H1 (cell line): ENCODE results near the gene CNOT8. TPM values are rescaled to one million over a fixed set of nuclear protein-coding genes. Genes with fewer than 3 reads are reported as not detected.

Experiments
- CTCF ChIA-PET: fragments of 300-600 bp; sonication (Branson Sonifier 250); formaldehyde crosslinking; loops from one replicate; lab custom pipeline; 2021; ENCODE audit not compliant: partially characterized antibody; lab: Charles Lee
- POLR2A ChIA-PET: fragments of 300-600 bp; sonication (Branson Sonifier 250); formaldehyde crosslinking; loops from one replicate; lab custom pipeline; 2021; ENCODE audit warnings: inconsistent platforms; ENCODE audit not compliant: partially characterized antibody; lab: Charles Lee
- DNase-seq, 2 experiments: peaks; one replicate each; pipeline versions ENCODE4 v3.0.0 to v3.0.0-alpha.2; 2010 to 2022; ENCODE audit warnings: low spot score in 2 of 2, low read depth in 1 of 2, mixed read lengths in 1 of 2
- FAIRE-seq: peaks from 2 replicates; lab custom pipeline; 2011; peaks lifted over from hg19 to GRCh38; lab: Jason Lieb, UNC
- H2AFZ ChIP-seq: 2 replicates; pipeline ENCODE4 v1.8.1; 2012; ENCODE audit warnings: low read length, inconsistent platforms
- H2AK5ac ChIP-seq: 2 replicates; pipeline ENCODE4 v1.6.1; 2013; ENCODE audit warnings: low read depth, low read length
- H2BK120ac ChIP-seq: replicated peaks from 2 replicates; pipeline ENCODE3; 2013; ENCODE audit warnings: low read depth, low read length, inconsistent platforms
- H2BK12ac ChIP-seq: 2 replicates; pipeline ENCODE4 v1.6.1; 2013; ENCODE audit warnings: low read depth, low read length
- H2BK15ac ChIP-seq: 2 replicates; pipeline ENCODE4 v1.6.1; 2013; ENCODE audit warnings: low read length
- H2BK20ac ChIP-seq: 2 replicates; pipeline ENCODE4 v1.6.1; 2013; ENCODE audit warnings: low read length
- H2BK5ac ChIP-seq: 2 replicates; pipeline ENCODE4 v1.6.1; 2013; ENCODE audit warnings: low read depth, low read length
- H3K14ac ChIP-seq: 2 replicates; pipeline ENCODE4 v1.6.1; 2013; ENCODE audit warnings: inconsistent platforms; ENCODE audit not compliant: insufficient read length
- H3K18ac ChIP-seq: 2 replicates; pipeline ENCODE4 v1.6.1; 2013; ENCODE audit warnings: low read length; ENCODE audit errors: extremely low read depth
- H3K23ac ChIP-seq: 2 replicates; pipeline ENCODE4 v1.6.1; 2013; ENCODE audit warnings: inconsistent platforms; ENCODE audit not compliant: insufficient read length
- H3K23me2 ChIP-seq: 2 replicates; pipeline ENCODE4 v1.6.1; 2013; ENCODE audit warnings: low read depth, low read length
- H3K27ac ChIP-seq: 2 replicates; pipeline ENCODE4 v1.6.1; 2011; ENCODE audit warnings: low read depth, low read length, inconsistent platforms
- H3K27me3 ChIP-seq, 4 experiments: replicated peaks in 1 of 4; 1 replicate in 1 of 4; 2 replicates in 3 of 4; pipeline versions ENCODE4 v1.6.1 to v1.8.1; 2011 to 2013; ENCODE audit warnings: low read length in 3 of 4, mild to moderate bottlenecking in 3 of 4, inconsistent platforms in 2 of 4, mixed read lengths in 2 of 4, moderate library complexity in 1 of 4; ENCODE audit not compliant: control insufficient read depth in 3 of 4, insufficient read depth in 3 of 4; ENCODE audit errors: extremely low read depth in 1 of 4
- H3K36me3 ChIP-seq, 4 experiments: 2 replicates each; pipeline versions ENCODE4 v1.6.1 to v1.8.1; 2011 to 2013; ENCODE audit warnings: mild to moderate bottlenecking in 4 of 4, low read length in 3 of 4, moderate library complexity in 2 of 4, control low read depth in 1 of 4, inconsistent platforms in 1 of 4; ENCODE audit not compliant: insufficient read depth in 4 of 4, control insufficient read depth in 2 of 4
- H3K4ac ChIP-seq: replicated peaks from 2 replicates; pipeline ENCODE3; 2013; ENCODE audit warnings: low read length, low read depth, mixed read lengths, inconsistent platforms; ENCODE audit not compliant: insufficient read length
- H3K4me1 ChIP-seq, 4 experiments: replicated peaks in 1 of 4; 1 replicate in 1 of 4; 2 replicates in 3 of 4; pipeline versions ENCODE4 v1.6.1 to v1.8.1; 2011 to 2013; ENCODE audit warnings: low read length in 3 of 4, inconsistent platforms in 2 of 4, mixed read lengths in 1 of 4; ENCODE audit not compliant: insufficient read depth in 4 of 4, control insufficient read depth in 3 of 4
- H3K4me2 ChIP-seq, 2 experiments: 2 replicates each; pipeline versions ENCODE4 v1.6.1 to v1.8.1; 2011 to 2013; ENCODE audit warnings: low read depth in 2 of 2, low read length in 2 of 2, control low read depth in 1 of 2, inconsistent platforms in 1 of 2, mild to moderate bottlenecking in 1 of 2; ENCODE audit not compliant: insufficient read depth in 1 of 2
- H3K4me3 ChIP-seq, 4 experiments: fragments of 200-600, 300-600 bp in 1 of 4; sonication (generic), shearing (Covaris generic), sonication (Bioruptor Twin) in 1 of 4; 2 replicates each; pipeline versions ENCODE4 v1.5.1 to v1.8.1; 2011 to 2016; ENCODE audit warnings: low read length in 4 of 4, low read depth in 3 of 4, control low read depth in 2 of 4, inconsistent platforms in 2 of 4, mild to moderate bottlenecking in 2 of 4, mixed read lengths in 1 of 4, moderate library complexity in 1 of 4; ENCODE audit not compliant: insufficient read depth in 2 of 4; ENCODE audit errors: extremely low read depth in 1 of 4
- H3K56ac ChIP-seq: replicated peaks from 2 replicates; pipeline ENCODE3; 2013; ENCODE audit warnings: low read depth, mild to moderate bottlenecking, mixed read lengths, low read length, inconsistent platforms; ENCODE audit not compliant: insufficient read length
- H3K79me1 ChIP-seq: 2 replicates; pipeline ENCODE4 v1.6.1; 2013; ENCODE audit warnings: low read depth, low read length, control low read depth
- H3K79me2 ChIP-seq, 2 experiments: 2 replicates each; pipeline versions ENCODE4 v1.6.1 to v1.8.1; 2012 to 2013; ENCODE audit warnings: low read length in 2 of 2, mild to moderate bottlenecking in 2 of 2, inconsistent platforms in 1 of 2; ENCODE audit not compliant: insufficient read depth in 2 of 2, control insufficient read depth in 1 of 2
- H3K9ac ChIP-seq, 4 experiments: replicated peaks in 1 of 4; 1 replicate in 1 of 4; 2 replicates in 3 of 4; pipeline versions ENCODE4 v1.6.1 to v1.8.1; 2011 to 2013; ENCODE audit warnings: low read depth in 3 of 4, low read length in 3 of 4, control low read depth in 2 of 4, mild to moderate bottlenecking in 2 of 4, moderate library complexity in 2 of 4, inconsistent platforms in 1 of 4; ENCODE audit errors: extremely low read depth in 1 of 4
- H3K9me3 ChIP-seq, 2 experiments: 2 replicates each; pipeline versions ENCODE4 v1.6.1 to v1.8.1; 2012 to 2013; ENCODE audit warnings: mild to moderate bottlenecking in 2 of 2, moderate library complexity in 2 of 2, control low read depth in 1 of 2, inconsistent platforms in 1 of 2, low read depth in 1 of 2, low read length in 1 of 2, mixed read lengths in 1 of 2; ENCODE audit not compliant: insufficient read depth in 2 of 2
- H4K20me1 ChIP-seq, 2 experiments: replicated peaks in 1 of 2; 2 replicates each; pipeline versions ENCODE3 to v1.8.1; 2011 to 2013; ENCODE audit warnings: inconsistent platforms in 2 of 2, low read length in 2 of 2, mild to moderate bottlenecking in 1 of 2; ENCODE audit not compliant: insufficient read depth in 2 of 2, control insufficient read depth in 1 of 2
- H4K5ac ChIP-seq: 2 replicates; pipeline ENCODE4 v1.6.1; 2013; ENCODE audit warnings: low read length, low read depth, mixed read lengths, inconsistent platforms; ENCODE audit not compliant: insufficient read length
- H4K8ac ChIP-seq: 2 replicates; pipeline ENCODE4 v1.8.0; 2013; ENCODE audit warnings: mild to moderate bottlenecking, moderate library complexity, low read length, inconsistent platforms; ENCODE audit not compliant: insufficient read depth; ENCODE audit errors: extremely low read depth
- H4K91ac ChIP-seq: replicated peaks from 2 replicates; pipeline ENCODE3; 2013; ENCODE audit warnings: low read length, mixed read lengths, inconsistent platforms; ENCODE audit not compliant: insufficient read length
- WGBS, 2 experiments: shearing (Covaris generic) in 1 of 2; methylation state at CpG; one replicate each; pipeline versions ENCODE4 v1.1.6 to v1.1.7; 2013 to 2015; ENCODE audit warnings: low lambda C conversion rate in 2 of 2, mixed read lengths in 2 of 2, inconsistent platforms in 1 of 2, low coverage in 1 of 2, missing lambda C conversion rate in 1 of 2; ENCODE audit not compliant: insufficient replicate concordance in 2 of 2, insufficient coverage in 1 of 2, insufficient read length in 1 of 2; ENCODE audit errors: extremely low coverage in 1 of 2, missing lambda C conversion rate in 1 of 2; 5-methylcytosine and 5-hydroxymethylcytosine counted together
- polyA plus RNA-seq, 7 experiments: library from polyadenylated mRNA; depleted of rRNA in 3 of 7; stranded (reverse) in 5 of 7; unstranded in 2 of 7; fragments of >200 nt in 5 of 7; fragments of 200-250 nt in 2 of 7; gene quantifications; 1 replicate in 5 of 7; 2 replicates in 1 of 7; 4 replicates in 1 of 7; pipeline versions ENCODE4 v1.2.1 to v1.2.3, GENCODE V29; 2011 to 2013; ENCODE audit warnings: missing spikeins in 2 of 7, mixed read lengths in 2 of 7
- total RNA-seq: library from RNA; stranded (reverse); fragmentation: NEBNext Ultra II Directional; extraction: Animal tissue kit (Norgen Biotek cat#: 25700); gene quantifications from 2 replicates; pipeline ENCODE4 v1.2.1, GENCODE V29; 2021

The CNOT8 gene
- total and polyA plus RNA-seq, 2 of the 8 experiments (the other 6 are each of a cell fraction or from before 2014, with no cell fraction given) = 36.4 to 62.9 TPM

DNA sequence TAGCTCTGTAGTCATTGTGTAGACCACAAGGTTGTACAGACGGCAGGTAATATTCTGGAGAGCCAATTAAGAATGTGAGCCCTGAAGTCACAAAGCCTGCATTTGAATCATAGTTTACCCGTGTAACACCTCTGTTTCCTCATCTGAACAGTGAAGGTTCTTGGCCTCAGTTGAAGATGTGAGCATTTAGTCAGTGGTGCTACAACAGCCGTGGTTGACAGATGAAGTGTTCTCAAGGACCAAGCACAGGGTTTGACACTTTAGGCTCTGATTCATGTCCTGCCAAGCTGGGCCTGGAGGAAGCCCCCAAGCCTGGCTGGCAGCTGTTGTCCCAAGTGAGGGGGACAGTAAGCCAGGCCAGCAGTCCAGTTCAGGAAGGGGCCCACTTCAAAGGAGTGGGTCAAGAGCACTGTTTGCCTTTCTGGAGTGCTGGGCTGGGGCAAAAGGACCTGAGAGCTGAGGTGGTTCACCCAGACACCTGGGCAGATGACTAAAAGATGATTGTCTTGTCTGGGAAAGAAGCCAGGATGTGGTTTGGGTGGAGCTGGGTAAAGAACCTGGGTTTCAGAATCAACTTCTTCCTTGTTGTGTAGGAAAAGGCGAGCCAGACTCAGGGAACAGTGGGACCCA lies 28.7 kb upstream of the CNOT8 start:
- 92% methylated on average over 4 of the region's 4 CpGs; no CpG with 5 or more reads in 1 of the 2 experiments for WGBS, 2 experiments
- H2AFZ ChIP-seq = no peak overlapping the region
- no peak overlapping the region for H3K56ac ChIP-seq
- POLR2A ChIA-PET = interaction anchor here (1.7 to 2.8 kb wide), 2 partner anchors 10 to 11 kb away, joined by 7 read pairs; no protein-coding TSS in a partner anchor
- no peak overlapping the region for H4K5ac ChIP-seq
- no peak overlapping the region for H3K14ac ChIP-seq
- no peak overlapping the region for H4K91ac ChIP-seq
- H3K4me2 ChIP-seq = no peak overlapping the region
- H4K8ac ChIP-seq = no peak overlapping the region
- DNase-seq (no peak), FAIRE-seq (no peak)
- peaks cover 0 to 17% (median 10%) of the 10 kb centered on the region in 4 experiments; a peak in 7 of 8 replicates for H3K36me3 ChIP-seq
- no peak overlapping the region for H3K4ac ChIP-seq
- no peaks in the 10 kb centered on the region for H3K27me3 ChIP-seq
- no peaks in the 10 kb centered on the region for H3K23me2 ChIP-seq
- H3K79me2 ChIP-seq = no peaks in the 10 kb centered on the region
- no peak overlapping the region for H2AK5ac ChIP-seq
- H3K27ac ChIP-seq = no peak overlapping the region
- H2BK120ac ChIP-seq = no peak overlapping the region
- H2BK12ac ChIP-seq = no peak overlapping the region
- H3K4me3 ChIP-seq = no peak overlapping the region
- CTCF ChIA-PET = interaction anchor here (1.1 to 1.2 kb wide), 4 partner anchors 15 to 179 kb away, joined by 3 to 4 read pairs (median 4); no protein-coding TSS in a partner anchor
- H3K23ac ChIP-seq = no peak overlapping the region
- no peak overlapping the region for H2BK15ac ChIP-seq
- peaks cover 0 to 2% (median 0%) of the 10 kb centered on the region in 4 experiments; a peak in 2 of 7 replicates for H3K4me1 ChIP-seq
- H2BK20ac ChIP-seq = no peak overlapping the region
- peaks cover 0 to 3% of the 10 kb centered on the region in 2 experiments for H4K20me1 ChIP-seq
- no peaks in the 10 kb centered on the region for H3K9me3 ChIP-seq
- H3K18ac ChIP-seq = no peak overlapping the region
- no peaks in the 10 kb centered on the region for H3K79me1 ChIP-seq
- no peak overlapping the region for H2BK5ac ChIP-seq
- no peak overlapping the region for H3K9ac ChIP-seq
